IPS-11a (cell line): ENCODE data around the gene CLRN2.

Source experiments
- H3K4me3 ChIP-seq: one replicate; pipeline ENCODE4 v1.5.1; 2013; ENCODE audit warnings: low read depth, low read length, control low read depth

The CLRN2 gene, protein sequence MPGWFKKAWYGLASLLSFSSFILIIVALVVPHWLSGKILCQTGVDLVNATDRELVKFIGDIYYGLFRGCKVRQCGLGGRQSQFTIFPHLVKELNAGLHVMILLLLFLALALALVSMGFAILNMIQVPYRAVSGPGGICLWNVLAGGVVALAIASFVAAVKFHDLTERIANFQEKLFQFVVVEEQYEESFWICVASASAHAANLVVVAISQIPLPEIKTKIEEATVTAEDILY

DNA sequence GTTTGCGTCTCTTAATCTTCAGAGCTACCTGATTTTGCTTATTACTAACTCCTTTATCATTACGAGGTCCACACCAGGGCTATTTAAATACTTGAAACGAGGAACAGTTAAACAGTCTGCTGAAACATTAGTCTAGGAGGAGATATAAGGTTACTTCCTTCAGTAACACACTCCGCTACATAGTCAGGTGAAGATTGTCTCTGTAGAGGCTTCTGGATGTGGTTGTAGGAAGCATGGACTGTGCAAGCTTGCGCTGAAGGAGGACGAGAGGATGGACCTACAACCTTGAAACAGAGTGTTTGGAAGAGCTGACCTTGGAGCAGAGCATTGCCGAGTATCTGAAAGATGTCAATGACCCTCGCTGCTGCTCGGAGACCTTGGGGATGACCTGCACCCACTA lies at the start of gene CLRN2:
Gene CLRN2 (plus strand): TSS at position 301 of the 400 bp plus-strand sequence. CDS start 102 bp downstream, outside the sequence.
- H3K4me3 ChIP-seq = no peak within 1 kb of the TSS

DNA sequence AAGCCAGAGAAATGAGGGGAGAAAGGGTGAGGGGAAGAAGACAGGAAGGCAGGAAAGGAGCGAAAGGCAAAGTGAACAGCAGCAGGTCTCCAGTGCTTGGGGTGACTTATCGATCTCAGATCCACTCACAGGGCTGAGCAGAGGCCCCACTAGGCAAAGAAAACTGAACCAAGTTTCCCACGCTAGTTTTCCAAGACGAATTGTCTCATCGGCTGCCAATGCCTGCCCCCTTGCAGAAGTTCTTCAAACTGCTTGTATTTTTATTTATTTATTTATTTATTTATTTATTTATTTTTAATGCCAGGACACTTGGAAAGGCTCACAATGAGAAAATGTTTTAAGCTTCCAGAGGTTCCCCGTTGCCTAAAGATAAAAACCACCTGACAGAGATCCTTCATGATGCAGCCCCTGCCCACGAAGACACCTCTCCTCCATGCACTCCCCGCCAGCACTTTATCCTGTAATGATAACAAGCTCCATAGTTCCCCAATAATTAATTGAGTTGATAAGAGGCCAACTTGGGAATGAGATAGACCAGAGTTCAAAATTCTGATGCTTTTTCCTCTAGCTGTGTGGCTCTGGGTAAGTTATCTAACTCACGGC lies 46.2 kb upstream of the CLRN2 start:
- H3K4me3 ChIP-seq = no peak overlapping the region

DNA sequence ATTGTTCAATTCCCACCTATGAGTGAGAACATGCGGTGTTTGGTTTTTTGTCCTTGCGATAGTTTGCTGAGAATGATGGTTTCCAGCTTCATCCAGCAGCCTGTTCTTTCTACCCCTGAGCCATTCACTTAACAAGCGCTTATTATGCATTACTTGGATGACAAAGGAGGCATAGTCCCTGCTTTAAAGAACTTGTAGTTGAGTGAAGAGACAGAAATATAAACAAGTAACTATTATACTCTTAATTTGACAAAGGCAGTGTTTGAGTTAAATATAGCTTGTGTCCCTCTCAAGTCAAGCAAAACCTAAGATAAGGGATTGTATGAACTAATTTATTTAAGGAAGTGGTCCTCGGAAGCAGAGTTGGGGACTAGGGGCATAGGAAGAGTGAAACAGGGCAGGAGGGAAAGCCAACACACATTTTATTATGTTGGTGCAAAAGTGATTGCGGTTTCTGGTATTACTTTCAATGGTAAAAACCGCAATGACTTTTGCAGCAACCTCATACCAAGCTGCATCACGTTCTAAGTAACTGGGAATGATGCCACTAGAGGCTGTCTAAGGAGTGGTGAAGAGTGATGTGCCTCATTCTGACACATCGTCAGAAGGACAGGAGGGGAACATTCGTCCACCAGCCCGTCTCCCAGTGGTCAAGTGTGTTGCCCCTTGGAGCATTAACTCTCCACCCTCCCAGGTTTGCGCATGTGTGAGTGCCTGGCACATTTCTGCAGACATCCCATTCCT lies 44.9 kb upstream of the CLRN2 start:
- no peak overlapping the region for H3K4me3 ChIP-seq

DNA sequence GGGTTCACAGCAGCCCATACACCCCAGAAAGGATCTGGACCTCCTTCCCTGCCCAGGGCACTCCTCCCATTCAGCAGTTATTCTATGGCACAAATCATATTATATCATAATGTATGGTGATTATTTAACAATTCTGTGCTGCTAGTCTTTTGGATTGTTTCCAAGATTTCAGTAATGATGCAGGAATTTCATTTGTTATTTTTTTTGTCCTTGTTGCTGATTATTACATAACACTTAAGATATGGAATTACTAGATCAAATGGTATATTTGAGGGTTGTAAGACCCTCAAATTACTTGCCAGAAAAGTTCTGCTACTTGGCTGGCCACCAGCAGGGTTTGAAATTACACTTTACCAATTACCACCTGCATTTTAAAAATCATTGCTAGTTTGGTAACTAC lies 39.5 kb upstream of the CLRN2 start:
- no peak overlapping the region for H3K4me3 ChIP-seq

DNA sequence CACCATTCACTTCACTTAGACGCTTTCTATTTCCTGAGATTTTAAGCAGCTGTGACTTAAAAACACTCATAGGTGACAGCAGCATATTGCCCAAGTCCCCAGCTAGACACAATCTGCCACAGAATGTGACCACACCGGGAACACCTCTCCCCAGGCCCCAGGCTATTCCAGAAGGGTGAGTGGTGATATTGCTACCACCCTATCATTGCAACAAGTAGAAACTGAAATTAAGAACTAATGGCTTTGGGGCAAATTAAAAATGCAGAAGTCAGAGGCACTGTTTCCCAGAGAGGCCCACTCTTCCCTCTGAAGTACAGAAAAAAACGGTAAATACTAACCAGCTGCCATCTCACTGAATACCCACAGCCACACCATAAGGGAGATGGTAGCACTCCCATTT lies 38.1 kb upstream of the CLRN2 start:
- no peak overlapping the region for H3K4me3 ChIP-seq

DNA sequence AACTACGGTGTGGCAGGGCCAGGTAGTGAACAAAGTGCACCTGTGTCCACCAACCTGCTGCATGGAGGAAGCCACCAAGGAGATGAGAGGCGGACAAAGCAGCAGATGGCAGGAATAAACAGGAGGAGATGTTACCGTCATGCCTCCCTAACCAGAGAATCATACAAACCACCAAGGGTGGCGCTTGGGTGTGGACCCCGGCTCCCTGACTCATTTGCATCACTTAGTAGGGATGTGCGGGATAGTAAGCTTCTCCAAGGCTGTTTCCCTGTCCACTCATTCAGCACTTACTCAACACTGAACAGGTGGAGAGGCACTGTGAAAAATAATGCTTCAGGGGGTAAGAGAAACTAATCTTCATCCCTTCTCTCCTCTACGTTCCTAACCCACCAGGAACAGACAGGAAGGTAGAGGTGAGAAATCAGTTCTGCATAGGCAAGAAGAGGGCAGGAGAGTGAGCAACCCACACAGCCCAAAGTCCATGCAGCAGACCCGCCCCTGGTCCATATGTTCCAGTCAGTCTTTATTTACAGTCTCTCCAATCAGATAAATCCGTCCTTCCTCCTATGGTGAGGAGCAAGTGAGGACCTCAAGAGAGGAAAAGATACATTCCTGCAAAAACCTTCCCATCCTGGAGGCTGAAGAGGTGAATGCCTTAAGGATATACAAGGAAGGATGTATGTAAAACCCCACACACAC lies 37.0 kb upstream of the CLRN2 start:
- H3K4me3 ChIP-seq = no peak overlapping the region

DNA sequence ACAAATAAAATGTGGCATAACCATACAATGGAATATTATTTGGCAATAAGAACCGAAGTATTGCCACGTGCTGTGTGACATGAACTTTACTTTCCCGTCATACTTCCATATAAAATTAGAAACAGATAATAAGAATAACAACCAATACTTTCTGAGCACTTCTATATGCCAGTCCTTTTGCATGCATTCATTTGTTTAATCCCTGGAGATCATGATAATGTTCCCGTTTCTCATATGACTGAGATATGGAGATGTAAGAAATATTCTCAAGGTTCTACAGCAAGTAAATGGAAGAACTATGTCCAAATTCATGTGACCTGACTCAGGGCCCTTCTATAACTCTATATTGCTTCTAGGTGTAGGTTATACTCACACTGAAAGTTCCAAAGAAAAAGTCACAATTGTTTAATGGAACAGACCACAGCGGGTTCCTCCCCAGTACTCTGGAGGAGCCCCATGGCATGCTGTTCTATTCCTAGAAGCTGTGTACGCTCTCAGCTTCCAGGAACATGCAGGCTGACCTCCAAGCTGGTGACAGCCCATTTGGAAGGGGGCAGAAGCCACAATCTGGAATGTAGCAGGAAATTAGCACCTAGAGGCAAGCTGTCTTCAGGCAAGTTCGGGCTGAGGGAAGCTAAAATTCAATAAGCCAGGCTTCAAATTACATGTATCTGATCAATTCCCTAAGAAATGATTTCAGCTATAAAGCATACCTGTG lies 34.6 kb upstream of the CLRN2 start:
- H3K4me3 ChIP-seq = no peak overlapping the region

DNA sequence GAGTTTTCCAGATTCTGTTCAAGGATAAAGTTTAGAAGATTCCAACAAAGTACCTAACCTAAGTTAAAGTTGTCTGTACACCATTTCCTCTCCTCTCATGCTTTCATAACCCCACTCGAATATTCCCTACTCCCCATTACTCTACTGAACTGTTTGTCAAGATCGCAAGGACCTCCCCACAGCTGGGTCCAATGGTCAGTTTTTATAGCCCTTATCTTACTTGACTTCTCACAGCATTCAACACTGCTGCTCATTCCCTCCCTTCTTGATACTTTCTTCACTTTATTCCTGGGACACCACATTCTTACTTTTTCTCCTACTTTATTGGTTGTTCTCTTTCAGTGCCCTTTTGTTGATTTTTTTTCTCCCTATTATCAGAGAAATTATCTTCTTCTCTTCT lies 34.0 kb upstream of the CLRN2 start:
- no peak overlapping the region for H3K4me3 ChIP-seq

DNA sequence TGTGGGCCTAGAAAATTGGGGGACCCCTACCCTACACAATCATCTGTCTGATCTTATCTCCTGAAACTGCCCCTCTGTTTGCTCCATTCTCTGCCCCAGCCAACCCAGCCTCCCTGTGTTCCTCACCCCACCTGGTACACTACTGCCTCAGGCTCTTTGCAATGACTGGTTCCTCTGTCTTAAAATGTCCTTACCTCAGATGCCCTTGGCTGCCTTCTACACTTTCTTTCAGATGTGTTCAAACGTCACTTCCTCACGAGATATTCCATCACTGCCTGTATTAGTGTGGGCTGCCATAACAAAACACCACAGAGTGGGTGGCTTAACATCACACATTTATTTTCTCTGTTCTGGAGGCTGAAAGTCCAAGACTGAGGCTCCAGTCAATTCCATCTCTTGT lies 32.2 kb upstream of the CLRN2 start:
- H3K4me3 ChIP-seq = no peak overlapping the region

DNA sequence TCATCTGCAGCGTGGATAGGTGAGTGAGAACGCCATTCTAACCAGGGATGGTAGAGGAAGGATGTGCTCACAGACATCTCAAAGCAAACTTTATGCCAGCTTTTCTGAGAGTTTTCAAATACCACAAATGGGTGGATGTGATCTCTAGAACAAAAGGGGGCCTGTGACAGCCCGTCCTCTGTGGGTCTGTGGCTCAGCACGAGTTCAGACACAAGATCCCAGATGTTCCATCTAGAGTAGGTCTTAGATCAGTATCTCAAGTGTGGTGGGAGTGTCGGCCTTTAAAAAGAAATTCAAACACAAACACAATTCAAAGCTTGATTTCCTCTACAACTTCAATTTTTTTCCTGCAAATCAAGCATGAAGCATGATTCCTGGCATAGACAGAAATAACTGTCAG lies 25.8 kb upstream of the CLRN2 start:
- H3K4me3 ChIP-seq = no peak overlapping the region

DNA sequence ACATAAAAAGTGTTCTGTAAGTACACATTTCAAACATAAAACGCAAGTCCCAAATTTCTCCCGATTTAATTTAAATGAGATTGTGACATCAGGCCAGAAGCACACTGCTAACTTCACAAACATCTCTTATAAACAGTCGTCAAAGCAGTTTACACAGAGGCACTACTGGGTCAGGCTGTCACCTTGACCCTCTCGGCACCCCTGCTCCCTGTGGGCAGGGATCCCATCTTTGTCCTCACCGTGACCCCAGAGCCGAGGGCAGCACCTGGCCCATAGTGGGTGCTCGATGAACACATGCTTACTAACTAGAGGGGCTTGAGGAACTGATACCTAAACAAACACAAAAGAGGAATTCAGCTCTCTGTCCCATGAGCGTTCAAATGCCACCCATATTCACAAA lies 25.2 kb upstream of the CLRN2 start:
- H3K4me3 ChIP-seq = no peak overlapping the region

DNA sequence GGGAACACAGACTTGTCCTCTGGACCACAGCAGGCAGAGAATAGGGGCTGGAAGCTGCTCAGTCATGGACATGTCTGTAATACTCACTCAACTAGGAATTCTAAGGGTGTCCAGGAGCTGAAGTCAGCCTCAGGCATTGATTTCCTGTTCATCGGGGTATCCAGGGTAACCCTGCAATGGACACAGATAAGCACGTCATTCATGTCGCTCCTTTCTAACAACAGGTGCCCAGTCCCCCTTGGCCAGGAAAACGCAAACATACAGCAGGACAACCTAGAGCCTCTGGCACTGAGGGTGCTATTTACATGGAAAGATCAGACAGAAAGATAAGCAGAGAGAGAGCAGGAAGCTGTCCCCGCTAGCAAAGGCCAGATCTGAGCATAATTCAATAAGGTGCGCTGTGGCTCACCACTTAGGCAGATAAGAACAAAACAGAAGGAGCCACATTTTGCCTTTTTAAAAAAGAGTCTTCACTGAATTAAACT lies 24.3 kb upstream of the CLRN2 start:
- no peak overlapping the region for H3K4me3 ChIP-seq

DNA sequence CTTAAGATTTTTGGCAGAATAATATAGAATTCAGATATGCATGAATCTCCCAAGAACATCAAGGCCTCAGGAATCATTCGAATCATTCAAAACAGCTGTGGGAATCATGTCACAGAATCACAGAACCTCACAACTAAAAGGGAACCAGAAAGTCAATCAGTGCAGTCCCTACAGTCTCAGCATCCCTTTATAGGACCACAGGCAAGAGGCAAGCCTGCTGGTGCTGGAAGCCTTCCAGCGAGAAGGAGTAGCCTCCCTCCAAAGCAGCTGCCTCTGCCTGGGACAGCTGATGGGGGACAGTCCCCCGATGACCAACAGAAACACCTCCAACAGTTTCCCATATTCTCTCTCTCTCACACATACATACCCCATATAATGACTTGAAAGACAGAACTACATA lies 23.8 kb upstream of the CLRN2 start:
- no peak overlapping the region for H3K4me3 ChIP-seq

DNA sequence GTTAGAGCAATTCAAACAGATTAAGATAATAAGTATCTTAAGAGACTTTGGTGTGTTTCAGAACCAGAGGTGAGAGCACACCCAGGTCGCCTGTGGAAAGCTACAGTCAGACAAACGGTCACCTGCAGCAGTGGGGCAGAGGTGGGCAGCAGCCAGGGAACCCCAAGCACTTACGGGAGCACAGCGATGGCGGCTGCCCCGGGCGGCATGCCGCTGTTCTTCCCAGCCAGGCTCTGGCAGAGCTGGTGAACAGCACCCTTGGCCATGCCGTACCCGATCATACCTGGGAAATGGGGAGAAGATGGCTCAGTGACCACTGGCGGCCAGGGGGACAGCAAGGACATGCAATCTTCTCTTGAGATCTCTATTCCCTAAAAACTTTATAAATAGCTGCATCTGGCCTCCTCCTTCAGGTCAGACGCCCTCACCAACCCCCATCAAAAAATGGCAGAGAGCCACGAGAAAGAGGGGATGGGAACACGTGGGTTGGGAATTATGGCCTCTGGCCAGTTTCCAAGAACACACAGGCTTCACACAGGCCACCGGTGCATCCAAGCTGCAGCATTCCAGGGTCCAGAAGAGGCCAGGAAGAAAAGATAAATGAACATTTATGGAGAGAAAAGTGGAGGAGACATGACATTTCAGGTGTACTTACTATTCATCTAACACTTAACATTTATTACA lies 22.8 kb upstream of the CLRN2 start:
- H3K4me3 ChIP-seq = no peak overlapping the region

DNA sequence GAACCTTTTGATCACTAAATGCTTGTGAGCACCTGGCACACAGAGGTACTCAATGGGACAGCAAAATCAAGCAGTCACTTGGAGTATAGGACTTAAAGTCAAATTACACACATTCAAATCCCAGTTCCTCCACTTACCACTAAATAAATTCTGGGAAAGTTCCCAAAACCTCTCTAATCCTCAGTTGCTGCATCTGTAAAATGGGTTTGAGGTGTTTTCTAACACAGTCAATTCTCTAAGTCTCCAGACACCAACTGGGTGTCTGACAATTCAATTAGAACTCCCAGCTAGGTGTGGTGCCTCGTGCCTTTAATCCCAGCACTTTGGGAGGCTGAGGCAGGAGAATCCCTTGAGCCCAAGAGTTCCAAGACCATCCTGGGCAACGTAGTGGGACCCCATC lies 22.1 kb upstream of the CLRN2 start:
- no peak overlapping the region for H3K4me3 ChIP-seq

DNA sequence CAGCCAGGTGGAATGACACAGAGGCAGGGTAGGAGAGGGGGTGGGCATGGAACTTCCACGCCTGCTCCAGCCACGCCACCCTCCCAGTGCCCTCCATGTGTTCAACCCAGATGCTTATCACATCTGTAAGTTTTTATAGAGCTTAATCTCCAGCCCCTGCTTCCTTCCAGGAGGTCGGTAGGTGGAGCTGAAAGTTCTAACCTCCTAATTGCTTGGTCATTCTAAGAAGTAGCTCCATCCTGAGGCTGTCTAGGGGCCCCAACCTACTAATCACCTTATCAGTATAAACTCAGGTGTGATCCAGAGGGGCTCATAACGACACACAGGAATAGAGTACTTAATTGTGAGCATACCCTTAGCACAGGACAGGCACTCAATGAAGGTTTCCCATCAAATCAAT lies 21.3 kb upstream of the CLRN2 start:
- no peak overlapping the region for H3K4me3 ChIP-seq

DNA sequence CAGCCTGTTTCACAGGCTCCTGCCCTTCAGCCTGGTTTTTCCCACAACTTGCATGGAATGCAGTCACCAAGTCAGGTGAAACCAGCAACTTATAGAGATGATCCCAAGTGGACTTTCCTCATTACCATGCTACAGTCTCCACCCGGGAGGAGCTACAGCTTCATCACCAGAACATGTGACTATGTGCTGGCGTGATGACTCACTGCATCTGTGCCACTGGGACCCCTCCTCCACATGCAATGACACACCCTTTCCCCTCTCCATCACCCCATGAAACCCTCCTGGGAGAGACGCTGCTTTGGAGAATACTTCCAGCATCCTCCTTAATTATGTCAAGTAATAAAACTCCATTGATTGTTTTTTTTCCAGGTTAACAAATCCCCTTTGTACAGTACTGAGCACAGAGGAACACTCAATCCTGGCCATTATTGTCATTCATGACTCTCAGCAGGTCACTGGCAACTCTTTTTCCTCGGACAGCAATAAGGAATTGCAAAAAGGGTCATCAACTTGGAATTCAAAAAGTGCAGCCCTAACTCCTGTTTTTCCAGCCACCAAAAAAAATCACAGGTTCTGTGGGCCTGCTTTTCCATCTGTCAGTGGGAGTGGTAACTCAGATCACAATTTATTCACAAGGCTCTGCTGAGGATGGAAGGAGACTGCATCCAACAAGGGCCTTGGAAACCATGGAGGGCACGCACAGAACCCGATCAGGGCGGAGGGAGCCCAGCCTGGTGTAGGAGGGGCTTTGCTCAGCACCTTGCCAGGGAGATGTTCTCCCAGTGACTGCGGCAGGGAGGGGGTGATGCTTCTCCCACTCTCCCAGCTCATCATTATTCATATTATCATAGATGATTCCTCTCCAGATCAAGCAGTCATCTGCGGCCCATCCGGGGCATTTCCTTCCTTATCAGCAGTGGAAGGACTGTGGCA lies 20.4 kb upstream of the CLRN2 start:
- no peak overlapping the region for H3K4me3 ChIP-seq

DNA sequence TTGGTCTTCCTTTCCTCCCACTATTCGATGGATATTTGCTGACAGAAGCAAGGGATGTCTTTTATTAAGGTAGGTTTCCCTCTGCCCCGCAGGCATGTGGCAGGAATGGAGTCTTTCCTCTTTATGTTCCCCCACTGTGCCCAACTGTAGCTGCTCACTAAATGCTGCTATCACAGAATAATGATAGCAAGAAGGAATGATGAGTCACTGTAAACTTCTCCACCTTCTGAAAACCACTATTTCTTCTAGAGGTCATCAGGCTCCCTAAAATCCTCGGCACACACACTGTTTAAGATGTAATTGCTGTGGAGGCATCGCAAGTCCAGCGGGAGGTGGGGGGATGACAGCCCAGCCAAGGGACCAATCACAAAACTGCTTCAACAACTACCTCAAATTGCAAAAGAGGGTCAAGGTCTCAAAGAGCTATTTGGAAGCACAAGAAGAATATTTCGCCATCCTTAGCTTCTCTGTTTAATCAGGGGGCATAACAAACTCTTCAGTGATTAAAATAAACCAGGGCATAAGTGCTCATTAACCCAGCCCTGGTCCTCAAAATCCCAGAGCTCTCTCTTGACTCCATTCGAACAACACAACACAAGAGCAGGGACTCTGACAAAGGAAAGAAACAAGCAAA lies 17.0 kb upstream of the CLRN2 start:
- no peak overlapping the region for H3K4me3 ChIP-seq

DNA sequence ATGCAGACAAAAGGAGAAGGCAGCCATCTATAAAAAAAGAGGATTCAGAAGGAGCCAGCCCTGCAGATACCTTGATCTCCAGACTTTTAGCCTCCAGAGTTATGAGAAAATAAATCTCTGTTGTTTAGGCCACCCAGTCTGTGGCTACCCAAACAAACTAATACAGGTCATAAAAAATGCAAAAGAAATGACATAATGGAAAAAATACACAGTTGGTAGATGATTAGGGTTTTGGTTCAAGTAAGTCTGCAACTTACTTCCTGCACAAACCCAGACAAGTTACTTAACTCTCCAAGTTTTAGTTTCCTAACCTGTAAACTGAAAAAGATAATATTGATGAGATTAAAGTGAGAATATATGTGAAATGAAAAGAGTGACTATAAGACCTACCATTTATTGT lies 14.4 kb upstream of the CLRN2 start:
- no peak overlapping the region for H3K4me3 ChIP-seq
